NCI-H2171 (cell line): ENCODE results near the gene NR3C2.
A peak's percentile ranks its signal among the peaks of the same experiment; 100 is the strongest.

Source experiments
- DNase-seq: peaks from one replicate; lab custom pipeline; 2025; lab: John Stamatoyannopoulos, UW

The NR3C2 gene

DNA sequence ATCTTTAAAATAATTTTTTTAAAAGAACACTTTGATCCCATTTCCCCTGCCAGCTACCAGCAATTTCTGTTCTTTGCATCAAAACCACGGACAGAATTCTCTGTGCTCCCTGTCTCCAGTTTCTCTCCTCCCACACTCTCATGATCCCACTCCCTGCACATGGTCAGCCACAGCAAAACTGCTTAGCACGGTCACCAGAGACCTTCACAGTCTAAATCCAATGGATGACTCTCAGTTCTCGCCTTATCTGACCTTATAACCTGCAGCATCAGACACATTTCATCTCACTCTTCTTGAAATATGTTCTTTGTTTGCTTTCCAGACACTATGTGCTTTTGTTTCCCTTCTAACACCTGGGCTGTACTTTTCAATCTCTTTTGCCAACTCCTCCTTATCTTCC is 131.5 kb downstream of the NR3C2 start:
- DNase-seq: no peak

- DNase-seq: no peak
These were observed 136.5 kb downstream of the NR3C2 start for GRCh38 chr4:148305751-148306150.

DNA sequence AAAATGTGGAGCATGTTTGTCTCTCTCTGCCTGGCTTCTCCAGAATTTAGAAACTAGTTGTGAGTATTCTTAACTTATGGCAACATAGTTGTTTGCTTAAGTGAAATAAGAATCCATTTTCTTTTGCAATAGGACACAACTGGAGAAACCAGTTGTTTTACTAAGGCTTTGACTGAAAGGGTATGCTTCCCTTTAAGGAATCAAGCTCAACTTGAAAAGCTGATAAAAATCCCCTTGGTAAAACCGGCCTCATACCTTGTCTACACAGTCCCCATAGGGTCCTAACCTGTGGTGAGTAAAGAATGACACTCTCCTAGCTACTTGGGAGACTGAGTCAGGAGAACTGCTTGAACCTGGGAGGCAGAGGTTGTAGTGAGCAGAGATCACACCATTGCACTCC is 139.8 kb downstream of the NR3C2 start:
- no peak for DNase-seq

DNA sequence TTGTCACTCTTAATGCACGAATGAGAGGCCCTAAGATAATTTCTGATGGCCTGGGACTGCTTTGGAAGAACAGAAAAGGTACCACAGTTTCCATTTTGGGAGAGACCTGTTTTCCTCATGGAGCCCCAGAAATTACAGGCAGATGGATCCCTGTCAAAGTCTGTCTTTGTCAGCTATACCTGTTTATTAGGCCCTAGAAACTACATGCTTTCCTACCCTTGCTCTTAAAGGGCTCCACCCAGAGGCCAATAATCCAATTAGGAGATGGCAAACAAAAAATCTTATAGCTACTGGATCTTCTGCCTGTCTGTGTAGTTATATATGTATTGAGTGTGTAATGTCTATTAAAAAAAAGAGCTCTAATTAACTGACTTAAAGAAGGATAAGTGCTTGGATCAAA is 141.3 kb downstream of the NR3C2 start:
- no peak for DNase-seq

DNA sequence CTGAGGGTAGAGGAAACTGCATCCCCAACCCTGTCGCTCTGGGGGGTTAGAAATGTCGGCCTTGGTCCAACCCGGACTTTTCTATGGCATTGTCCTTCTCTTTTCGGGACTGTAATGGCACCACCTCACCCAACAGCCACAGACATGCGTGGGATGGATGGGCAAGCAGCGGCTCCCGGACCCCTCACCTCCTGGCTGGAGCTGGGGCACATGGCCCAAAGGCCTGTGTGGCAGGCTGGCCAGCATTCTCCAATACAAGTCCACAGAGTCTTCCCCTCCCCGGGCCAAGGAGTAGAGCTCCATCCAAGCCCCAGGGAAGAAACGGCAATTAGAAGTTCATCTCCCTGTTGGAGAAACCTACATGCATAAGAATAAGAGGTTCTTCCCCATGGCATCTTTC is 142.9 kb downstream of the NR3C2 start:
- no peak for DNase-seq

DNA sequence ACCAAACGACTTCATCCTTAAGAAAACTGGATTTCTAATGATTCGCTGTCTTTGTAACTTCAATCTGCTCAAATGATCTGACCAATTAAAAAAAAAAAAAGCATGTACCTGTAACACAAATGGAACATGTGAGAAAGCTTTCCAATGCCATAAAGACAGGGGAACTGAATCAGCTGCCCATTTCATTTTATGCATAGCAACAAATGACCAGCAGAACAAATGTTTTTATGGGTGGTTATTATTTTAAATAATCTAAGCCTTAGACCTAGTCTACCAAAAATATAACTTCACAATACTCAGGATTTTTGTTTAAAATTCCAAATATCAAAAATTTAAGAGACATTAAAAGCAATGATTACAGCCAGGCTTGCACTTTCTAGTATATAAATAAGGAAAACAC is 145.7 kb downstream of the NR3C2 start:
- DNase-seq: no peak

- no peak for DNase-seq
These were observed 146.6 kb downstream of the NR3C2 start for GRCh38 chr4:148295642-148296041.

DNA sequence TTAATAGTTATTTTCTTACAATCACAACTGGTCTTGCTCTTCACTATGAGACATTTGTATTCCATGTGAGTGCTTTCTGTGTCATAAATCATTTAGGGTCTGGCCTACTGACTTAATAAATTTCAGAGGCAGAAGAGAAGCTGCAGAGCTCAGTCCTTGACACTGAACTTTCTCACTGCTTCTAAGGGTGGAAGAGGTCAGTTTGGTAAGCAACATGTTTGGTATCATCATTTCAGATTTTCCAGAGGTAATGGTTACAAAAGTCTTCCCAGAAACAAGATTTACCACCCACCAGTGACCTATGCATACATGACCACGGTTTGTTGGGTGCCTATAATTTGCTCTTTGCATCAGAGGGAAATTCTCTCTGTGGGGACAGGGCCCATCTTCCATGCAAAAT is 148.6 kb downstream of the NR3C2 start:
- DNase-seq: no peak

DNA sequence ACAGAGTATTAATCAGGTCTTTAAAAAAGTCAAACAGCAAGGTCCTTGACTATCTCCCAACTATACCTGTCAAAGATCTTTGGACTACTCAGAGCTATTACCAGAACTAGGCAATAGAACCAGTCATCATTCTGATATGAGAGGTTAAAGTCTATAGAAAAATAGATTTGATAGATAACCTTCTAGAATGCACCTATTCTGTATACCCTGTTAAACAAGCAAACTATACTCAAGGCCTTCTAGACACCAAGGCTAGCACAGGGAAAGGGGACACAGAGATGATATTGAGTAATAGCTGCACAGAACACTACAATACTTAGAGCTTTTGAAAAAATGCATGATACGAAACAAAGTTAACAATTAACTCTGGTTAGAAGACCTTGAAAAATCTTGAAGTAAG is 149.5 kb downstream of the NR3C2 start:
- DNase-seq: no peak

- no peak for DNase-seq
These were observed 152.5 kb downstream of the NR3C2 start for GRCh38 chr4:148289740-148290139.

DNA sequence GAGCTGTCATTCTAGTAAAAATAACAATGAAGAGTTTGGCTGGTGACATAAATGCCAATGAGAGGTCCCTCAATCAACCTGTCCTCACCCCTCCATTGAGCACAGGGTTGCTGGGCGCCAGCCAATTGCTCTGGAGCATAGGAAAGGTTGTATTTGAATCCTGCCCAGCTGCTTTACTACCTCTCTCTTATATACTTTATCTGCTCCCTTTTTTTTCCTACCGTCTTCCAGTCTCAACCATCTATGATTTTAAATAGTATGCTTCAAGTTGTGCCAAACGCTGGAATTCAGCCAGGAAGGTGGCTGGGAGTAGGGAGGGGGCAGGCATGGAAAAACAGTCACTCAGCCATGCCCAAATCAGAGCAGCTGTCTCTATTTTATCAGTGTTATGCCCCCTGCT is 153.8 kb downstream of the NR3C2 start:
- peak; percentile 65 for DNase-seq

- no peak for DNase-seq
These were observed 155.1 kb downstream of the NR3C2 start for GRCh38 chr4:148287111-148287510.

- no peak for DNase-seq
These were observed 156.2 kb downstream of the NR3C2 start for GRCh38 chr4:148286012-148286411.

DNA sequence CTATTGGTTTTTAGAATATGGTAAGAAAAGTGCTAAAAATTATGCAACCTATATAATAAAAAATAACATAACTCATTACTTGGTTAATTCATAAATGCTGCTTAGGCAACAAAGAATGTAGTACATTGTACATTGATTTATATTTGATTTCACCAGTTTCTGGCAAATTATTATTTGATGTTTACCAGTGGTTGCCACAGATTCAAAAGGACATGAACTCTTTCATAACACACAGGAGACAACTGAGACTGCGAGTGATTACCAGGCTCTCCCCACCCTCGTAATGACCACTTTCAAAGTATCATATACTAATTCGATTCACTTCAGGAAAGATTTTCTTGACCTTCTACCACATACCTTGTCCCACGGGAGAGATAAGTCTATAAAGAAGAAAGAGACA is 158.5 kb downstream of the NR3C2 start:
- DNase-seq: no peak

GRCh38 chr4:148278310-148278709 is 163.9 kb downstream of the NR3C2 start:
- DNase-seq: no peak

DNA sequence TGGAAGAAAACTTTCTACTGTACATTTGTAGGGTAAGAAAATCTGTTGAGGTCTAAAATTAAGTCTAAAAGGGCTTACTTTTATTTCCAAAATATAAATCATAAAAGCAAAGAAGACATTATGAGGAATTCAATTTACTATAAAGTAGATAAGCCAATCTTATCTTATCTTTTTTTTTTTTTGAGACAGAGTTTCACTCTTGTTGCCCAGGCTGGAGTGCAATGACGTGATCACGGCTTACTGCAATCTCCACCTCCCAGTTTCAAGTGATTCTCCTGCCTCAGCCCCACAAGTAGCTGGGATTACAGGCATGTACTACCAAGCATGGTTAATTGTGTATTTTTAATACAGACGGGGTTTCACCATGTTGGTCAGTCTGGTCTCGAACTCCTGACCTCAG is 166.9 kb downstream of the NR3C2 start:
- DNase-seq: no peak

DNA sequence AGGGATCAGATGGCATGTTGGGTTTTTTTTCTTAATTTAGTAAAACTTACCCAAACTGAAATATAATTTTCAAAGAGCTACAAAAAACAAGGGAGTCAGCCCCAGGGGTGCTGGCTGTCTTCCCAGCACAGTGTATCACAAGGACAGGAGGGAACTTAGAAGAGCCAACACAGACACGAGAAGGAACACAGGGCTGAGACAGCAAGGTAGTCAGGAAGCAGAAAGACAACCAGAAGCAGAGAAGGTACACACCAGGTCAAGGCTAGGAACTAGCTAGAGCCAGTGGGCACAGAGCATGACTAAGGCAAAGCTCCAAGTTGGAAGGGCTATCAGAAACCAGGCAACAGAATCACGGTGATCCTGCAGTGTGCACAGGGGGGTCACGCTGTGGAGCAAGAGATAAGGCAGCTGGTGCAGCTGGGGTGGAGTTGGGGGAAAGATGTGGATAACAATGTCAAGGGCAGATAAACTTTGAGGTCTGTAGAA is 168.7 kb downstream of the NR3C2 start:
- no peak for DNase-seq

- no peak for DNase-seq
These were observed 171.0 kb downstream of the NR3C2 start for GRCh38 chr4:148271166-148271565.

GRCh38 chr4:148270630-148271029 is 171.6 kb downstream of the NR3C2 start:
- no peak for DNase-seq

DNA sequence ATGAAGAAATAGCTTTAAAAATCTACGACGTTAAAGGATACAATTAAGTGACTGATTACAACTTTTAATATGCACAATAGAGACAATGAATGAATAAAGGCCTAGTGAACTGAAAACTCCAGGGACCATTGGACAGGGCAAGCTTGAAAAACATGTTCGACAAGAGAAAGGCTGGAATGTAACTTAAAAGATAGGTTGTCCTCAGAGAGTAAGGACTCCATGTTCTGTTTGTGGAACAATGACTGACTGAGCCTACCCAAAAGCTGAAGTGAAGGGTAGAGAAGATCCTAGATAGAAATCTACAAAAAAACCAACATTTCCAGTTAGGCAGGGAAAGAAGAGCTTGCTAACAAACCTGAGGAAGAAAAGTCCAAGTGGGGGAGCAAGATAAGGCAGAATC is 173.4 kb downstream of the NR3C2 start:
- no peak for DNase-seq

- DNase-seq: no peak
These were observed 175.3 kb downstream of the NR3C2 start for GRCh38 chr4:148266921-148267320.

- DNase-seq: no peak
These were observed 176.0 kb downstream of the NR3C2 start for GRCh38 chr4:148266240-148266639.

- no peak for DNase-seq
These were observed 176.6 kb downstream of the NR3C2 start for GRCh38 chr4:148265627-148266026.

- no peak for DNase-seq
These were observed 178.4 kb downstream of the NR3C2 start for GRCh38 chr4:148263802-148264201.

GRCh38 chr4:148263127-148263526 is 179.1 kb downstream of the NR3C2 start:
- no peak for DNase-seq
